ENCODE results near the gene SULT1A1.
"Not testable (repeated sequence)": the region's sequence is repeated elsewhere in the genome, so short reads cannot be mapped to it uniquely, and the experiment has no call there.

Gene SULT1A1

DNA sequence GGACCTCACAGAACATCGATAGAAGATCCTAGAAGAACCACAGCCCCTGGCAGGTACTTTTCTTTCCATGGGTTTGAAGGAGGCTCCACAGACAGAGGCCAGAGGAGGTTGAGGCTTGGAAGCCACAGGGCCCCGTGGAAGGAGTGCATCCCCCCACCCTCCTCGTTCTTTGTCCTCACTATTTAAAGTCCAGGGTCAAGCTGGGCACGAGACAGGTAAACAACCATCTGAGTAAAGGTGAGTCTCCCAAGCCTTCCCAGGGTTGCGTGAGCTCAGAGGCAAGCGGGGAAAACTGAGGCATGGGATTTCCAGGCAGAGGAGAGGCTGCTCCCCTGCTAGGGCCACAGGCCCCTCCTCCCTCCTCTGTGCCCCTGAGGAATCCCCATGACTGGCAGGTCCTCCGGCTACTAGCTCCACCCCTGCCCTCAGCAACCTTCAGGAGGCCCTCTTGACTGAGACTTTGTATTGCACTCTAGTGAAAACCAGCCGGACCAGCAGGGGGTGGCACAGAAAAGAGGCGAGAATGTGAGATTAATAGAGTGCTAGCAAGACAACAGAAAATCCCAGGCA is 12.1 kb downstream of the SULT1A1 start:
- TF ChIP-seq, protein P1, sequence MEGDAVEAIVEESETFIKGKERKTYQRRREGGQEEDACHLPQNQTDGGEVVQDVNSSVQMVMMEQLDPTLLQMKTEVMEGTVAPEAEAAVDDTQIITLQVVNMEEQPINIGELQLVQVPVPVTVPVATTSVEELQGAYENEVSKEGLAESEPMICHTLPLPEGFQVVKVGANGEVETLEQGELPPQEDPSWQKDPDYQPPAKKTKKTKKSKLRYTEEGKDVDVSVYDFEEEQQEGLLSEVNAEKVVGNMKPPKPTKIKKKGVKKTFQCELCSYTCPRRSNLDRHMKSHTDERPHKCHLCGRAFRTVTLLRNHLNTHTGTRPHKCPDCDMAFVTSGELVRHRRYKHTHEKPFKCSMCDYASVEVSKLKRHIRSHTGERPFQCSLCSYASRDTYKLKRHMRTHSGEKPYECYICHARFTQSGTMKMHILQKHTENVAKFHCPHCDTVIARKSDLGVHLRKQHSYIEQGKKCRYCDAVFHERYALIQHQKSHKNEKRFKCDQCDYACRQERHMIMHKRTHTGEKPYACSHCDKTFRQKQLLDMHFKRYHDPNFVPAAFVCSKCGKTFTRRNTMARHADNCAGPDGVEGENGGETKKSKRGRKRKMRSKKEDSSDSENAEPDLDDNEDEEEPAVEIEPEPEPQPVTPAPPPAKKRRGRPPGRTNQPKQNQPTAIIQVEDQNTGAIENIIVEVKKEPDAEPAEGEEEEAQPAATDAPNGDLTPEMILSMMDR (IDR thresholded peaks at IDR 0.05; ENCODE audit: low read depth, low read length, missing control alignments), result no peak
- no peak overlapping the region for H3K4me3 ChIP-seq (replicated peaks; ENCODE audit: low read depth, low read length)
- no peak for DNase-seq (ENCODE audit: extremely low read depth, low read depth)

- TF ChIP-seq, protein P1 (IDR thresholded peaks at IDR 0.05; ENCODE audit: low read depth, low read length, missing control alignments), result no peak
- DNase-seq (ENCODE audit: extremely low read depth, low read depth), result no peak
- H3K4me3 ChIP-seq (replicated peaks; ENCODE audit: low read depth, low read length), result no peak within 1 kb of the TSS
Measured at GRCh38 chr16:28596840-28597691, 12.8 kb downstream of the SULT1A1 start, which contains the start of gene SULT1A2. Gene SULT1A2, minus strand, starts transcription at chr16:28597050. Its CDS starts 1,120 bp downstream, at chr16:28595930.

GRCh38 chr16:28596115-28596630 is 13.7 kb downstream of the SULT1A1 start:
- DNase-seq (ENCODE audit: extremely low read depth, low read depth), result no peak
- no peak overlapping the region for H3K4me3 ChIP-seq (replicated peaks; ENCODE audit: low read depth, low read length)
- TF ChIP-seq, protein P1 (IDR thresholded peaks at IDR 0.05; ENCODE audit: low read depth, low read length, missing control alignments), result no peak

DNA sequence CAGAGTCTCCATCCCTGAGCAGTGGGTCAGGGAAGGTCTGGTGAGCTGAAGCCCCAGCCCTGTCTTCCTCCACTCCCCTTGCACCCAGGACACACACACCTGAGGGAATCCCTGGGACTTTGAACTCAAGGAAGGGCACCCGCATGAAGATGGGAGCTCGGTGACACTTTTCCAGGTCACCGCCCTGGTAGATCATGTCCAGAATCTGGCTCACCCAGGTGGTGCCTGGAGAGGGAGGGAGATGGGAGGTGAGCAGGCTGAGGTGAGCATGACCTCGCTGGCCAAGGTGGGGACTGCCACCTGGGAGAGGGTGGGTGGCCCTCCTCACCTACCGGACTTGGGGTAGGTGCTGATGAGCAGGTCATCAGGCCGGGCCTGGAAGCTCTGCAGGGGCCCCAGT is 14.4 kb downstream of the SULT1A1 start:
- not testable (repeated sequence) for DNase-seq (ENCODE audit: extremely low read depth, low read depth); H3K4me3 ChIP-seq (replicated peaks; ENCODE audit: low read depth, low read length)

- DNase-seq (ENCODE audit: extremely low read depth, low read depth), result no peak
- TF ChIP-seq, protein P1 (IDR thresholded peaks at IDR 0.05; ENCODE audit: low read depth, low read length, missing control alignments), result no peak
- no peak overlapping the region for H3K4me3 ChIP-seq (replicated peaks; ENCODE audit: low read depth, low read length)
Measured at GRCh38 chr16:28592979-28593553, 16.8 kb downstream of the SULT1A1 start.

GRCh38 chr16:28592511-28592910 is 17.3 kb downstream of the SULT1A1 start:
- no peak for DNase-seq (ENCODE audit: extremely low read depth, low read depth)
- no peak overlapping the region for H3K4me3 ChIP-seq (replicated peaks; ENCODE audit: low read depth, low read length)
- TF ChIP-seq, protein P1 (IDR thresholded peaks at IDR 0.05; ENCODE audit: low read depth, low read length, missing control alignments), result no peak

- DNase-seq (ENCODE audit: extremely low read depth, low read depth), result no peak
- H3K4me3 ChIP-seq (replicated peaks; ENCODE audit: low read depth, low read length), result no peak overlapping the region
- TF ChIP-seq, protein P1 (IDR thresholded peaks at IDR 0.05; ENCODE audit: low read depth, low read length, missing control alignments), result no peak
Measured at GRCh38 chr16:28591355-28591754, 18.5 kb downstream of the SULT1A1 start.

Measured in HFF-Myc (cell line).